Activated T-helper 9 cell treated with anti-CD3 and anti-CD28 coated beads, Interleukin-2, amount 50 U/mL, for 16 hours (primary cell): ENCODE measurements around the gene C12orf60.
"Not testable (repeated sequence)": the region's sequence is repeated elsewhere in the genome, so short reads cannot be mapped to it uniquely, and the experiment has no call there.

Experiments used
- DNase-seq: peaks from one replicate; pipeline ENCODE4 v3.0.0-alpha.2; 2020; ENCODE audit warnings: low read depth

Gene C12orf60

GRCh38 chr12:14803011-14803829 is at the start of gene C12orf60, which contains the start of gene WBP11:
C12orf60 (plus strand) TSS chr12:14803670; CDS start chr12:14822936, 19,266 bp downstream.
WBP11 (minus strand) TSS chr12:14803478; CDS start chr12:14801383, 2,095 bp downstream.
- peak; percentile 75 for DNase-seq

GRCh38 chr12:14756334-14757143 is 46.9 kb upstream of the C12orf60 start:
- no peak for DNase-seq

DNA sequence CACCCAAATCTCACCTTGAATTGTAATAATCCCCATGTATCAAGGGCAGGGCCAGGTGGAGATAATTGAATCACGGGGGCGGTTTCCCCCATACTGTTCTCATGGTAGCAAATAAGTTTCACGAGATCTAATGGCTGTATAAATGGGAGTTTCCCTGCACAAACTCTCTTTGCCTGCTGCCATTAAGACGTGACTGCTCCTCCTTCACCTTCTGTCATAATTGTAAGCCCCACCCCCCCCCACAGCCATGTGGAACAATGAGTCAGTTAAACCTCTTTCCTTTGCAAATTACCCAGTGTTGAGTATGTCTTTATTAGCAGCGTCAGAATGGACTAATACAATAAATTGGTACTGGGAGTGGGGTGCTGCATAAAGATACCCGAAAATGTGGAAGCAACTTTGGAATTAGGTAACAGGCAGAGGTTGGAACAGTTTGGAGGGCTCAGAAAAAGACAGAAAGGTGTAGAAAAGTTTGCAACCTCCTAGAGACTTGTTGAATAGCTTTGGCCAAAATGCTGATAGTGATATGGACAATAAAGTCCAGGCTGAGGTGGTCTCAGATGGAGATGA is 43.7 kb upstream of the C12orf60 start:
- DNase-seq: not testable (repeated sequence)

DNA sequence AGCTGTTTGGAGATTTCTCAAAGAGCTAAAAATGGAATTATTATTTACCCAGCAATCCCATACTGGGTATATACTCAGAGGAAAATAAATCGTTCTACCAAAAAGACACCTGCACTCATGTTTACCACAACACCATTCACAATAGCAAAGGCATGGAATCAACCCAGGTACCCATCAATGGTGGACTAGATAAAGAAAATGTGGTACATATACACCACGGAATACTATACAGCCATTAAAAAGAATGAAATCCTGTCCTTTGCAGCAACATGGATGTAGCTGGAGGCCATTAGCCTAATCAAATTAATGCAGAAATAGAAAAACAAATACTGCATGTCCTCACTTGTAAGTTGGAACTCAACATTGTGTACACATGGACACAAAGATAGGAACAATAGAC is 38.1 kb upstream of the C12orf60 start:
- DNase-seq: no peak

GRCh38 chr12:14766020-14766419 is 37.5 kb upstream of the C12orf60 start:
- DNase-seq: not testable (repeated sequence)

DNA sequence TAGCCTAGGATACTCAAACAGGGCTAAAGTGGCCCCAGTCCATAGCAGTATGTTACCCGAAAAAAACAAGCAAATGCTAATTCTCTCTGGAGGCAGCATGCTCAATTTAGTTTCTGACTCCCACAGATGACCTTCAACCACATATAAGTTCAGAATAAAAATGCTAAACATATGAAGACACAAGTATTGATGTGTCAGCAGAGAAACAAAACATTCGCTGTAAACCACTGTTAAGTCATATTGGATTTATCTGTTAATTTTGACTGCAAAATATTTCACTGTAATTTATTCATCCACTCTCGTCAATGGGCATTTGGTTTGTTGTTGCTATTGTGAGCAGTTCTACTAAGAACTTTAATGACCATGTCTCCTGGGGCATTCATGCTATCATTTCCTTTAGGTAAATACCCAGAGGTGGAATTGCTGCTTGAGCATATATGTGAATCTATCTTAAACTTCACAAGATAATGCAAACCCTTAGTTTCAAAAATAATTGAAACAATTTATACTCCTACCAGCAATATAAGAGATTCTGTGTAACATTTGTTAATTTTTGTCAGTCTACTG is 36.7 kb upstream of the C12orf60 start:
- DNase-seq: no peak

- DNase-seq: no peak
Measured at GRCh38 chr12:14767617-14768016, 35.9 kb upstream of the C12orf60 start.

DNA sequence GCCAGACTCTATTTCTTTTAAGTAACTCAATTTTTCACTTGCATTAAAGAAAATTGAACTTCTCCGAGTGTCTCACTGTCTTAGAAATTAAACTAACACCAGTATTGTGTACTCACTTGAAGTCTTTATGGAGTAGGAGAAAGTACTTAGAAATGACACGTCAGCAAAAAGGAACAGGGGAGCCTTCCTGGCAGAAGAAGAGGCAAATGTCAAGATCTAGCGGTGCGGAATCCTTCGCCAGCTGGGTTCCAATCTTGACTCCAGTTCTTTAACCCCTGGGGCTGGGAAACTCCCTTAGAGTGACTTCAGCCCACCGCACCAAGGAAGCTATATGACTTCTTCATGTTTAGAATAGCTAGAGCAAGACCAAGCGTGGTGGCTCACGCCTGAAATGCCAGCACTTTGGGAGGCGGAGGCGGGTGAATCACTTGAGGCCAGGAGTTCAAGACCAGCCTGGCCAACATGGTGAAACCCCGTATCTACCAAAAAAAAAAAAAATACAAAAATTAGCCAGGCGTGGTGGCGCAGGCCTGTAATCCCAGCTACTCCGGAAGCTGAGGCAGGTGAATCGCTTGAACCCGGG is 34.6 kb upstream of the C12orf60 start:
- peak; percentile 27 for DNase-seq

- DNase-seq: no peak
Measured at GRCh38 chr12:14769466-14769968, 34.0 kb upstream of the C12orf60 start.

GRCh38 chr12:14769969-14770495 is 33.4 kb upstream of the C12orf60 start:
- DNase-seq: peak; percentile 82

GRCh38 chr12:14770496-14771461 is 32.7 kb upstream of the C12orf60 start:
- DNase-seq: peak; percentile 84

- DNase-seq: no peak
Measured at GRCh38 chr12:14771651-14772137, 31.8 kb upstream of the C12orf60 start.

DNA sequence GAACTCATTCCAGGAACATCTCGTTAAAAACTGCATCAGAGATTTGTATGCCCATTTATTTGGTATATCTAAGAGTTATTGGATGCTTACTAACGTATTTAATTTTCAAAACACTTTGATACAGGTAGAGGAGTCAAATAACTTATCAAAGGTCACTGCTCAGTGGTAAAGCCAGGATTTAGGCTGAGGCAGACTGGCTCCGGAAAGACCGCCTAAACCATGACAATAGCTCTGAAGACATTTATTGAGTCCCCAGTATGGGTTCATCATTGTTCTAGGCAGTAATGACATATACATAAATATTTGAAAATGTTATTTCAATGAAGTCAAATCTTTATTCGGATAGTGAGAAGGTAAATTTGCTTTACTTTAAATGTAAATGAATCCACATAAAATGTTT is 30.5 kb upstream of the C12orf60 start:
- DNase-seq: no peak

DNA sequence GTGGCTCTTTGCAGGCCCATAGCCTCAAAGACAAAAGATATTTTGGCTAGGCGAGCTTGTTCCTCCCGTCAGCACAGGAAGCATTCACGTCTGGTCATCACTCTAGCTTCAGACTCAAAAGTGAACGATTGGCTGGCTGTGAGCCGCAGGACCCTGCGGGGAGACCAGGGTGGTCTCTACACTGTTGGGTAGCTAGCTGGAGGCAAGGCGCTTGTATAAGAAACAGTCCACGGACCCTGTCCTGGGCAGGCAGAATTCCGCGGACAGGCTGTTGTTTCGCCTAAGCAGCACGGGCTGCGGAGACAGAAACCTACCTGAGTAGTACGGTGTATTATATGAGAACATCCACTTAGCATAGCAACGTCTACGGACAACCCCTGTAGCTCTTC is 29.8 kb upstream of the C12orf60 start:
- DNase-seq: peak; percentile 12

GRCh38 chr12:14774074-14774905 is 29.2 kb upstream of the C12orf60 start:
- peak; percentile 81 for DNase-seq

GRCh38 chr12:14774906-14775635 is 28.4 kb upstream of the C12orf60 start:
- peak; percentile 11 for DNase-seq

DNA sequence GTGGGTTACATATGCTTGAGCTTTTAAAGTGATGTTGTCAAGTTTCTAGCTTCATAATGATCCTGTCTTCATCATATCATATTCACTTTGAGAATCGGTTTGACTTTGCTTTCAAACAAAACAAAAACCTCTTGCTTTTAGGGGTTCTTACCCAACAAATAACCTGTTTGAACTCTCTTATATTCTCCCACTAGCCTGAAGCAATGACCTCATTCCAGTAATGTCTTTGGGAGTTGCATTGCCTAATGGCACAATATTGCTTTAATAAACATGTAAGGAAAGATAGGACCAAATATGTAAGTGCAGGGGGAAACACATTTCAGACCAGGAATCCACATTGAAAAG is 27.9 kb upstream of the C12orf60 start:
- DNase-seq: no peak

DNA sequence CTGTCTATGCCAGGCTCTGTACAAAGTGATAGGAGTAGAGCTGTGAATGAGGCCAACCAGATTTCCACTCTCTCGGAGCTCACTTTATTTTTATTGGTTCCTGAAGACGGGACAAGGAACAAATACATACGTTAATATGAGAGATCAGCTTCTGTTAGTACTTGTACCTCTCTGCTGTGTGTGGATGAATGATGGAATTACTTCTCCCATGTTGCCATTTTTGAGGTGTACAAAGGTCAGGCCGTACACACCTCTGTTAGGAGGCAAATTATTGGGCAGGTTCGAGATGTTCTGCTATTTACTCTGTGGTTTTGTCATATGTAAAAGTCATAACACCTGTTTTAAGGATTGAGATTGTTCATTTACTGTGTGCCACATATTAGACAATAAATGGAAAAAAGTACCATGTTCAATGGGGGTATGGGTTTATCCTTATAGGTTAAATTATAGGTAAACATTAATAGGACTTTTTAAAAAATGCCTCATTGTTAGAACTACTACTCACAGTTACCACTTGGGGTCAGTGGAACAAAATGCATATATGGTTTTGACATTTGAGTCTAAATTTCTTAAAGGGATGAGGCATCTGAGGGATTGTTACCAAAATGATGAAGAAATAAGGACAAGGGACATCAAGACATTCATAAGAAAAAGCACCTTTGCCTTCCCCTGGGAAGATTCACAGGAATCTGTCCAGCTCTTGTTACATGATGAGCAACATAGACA is 27.1 kb upstream of the C12orf60 start:
- no peak for DNase-seq
